Measurements from ENCODE around the gene DSE.

- TF ChIP-seq CTCF (IDR thresholded peaks at IDR 0.05; ENCODE audit: borderline replicate concordance, extremely low read depth, low read length, poor library complexity, severe bottlenecking), result no peak
- TF ChIP-seq EZH2 (IDR thresholded peaks at IDR 0.05; ENCODE audit: borderline replicate concordance, low read depth, low read length, severe bottlenecking), result no peak
Measured at GRCh38 chr6:116359131-116359530, 11.6 kb upstream of the DSE start.
